Epithelial cell of esophagus (primary cell): ENCODE measurements around the gene TOP1.

ENCODE experiments used
- DNase-seq: peaks from one replicate; pipeline ENCODE4 v3.0.0; 2010; ENCODE audit warnings: low read depth
- H3K4me3 ChIP-seq: 2 replicates; pipeline ENCODE4 v1.5.1; 2011; ENCODE audit warnings: mild to moderate bottlenecking, low read length, control low read depth
- CTCF ChIP-seq: IDR thresholded peaks from 2 replicates; pipeline ENCODE4 v1.5.1; 2011; ENCODE audit warnings: low read depth, mild to moderate bottlenecking, low read length, control low read depth, inconsistent platforms; ENCODE audit not compliant: insufficient read depth; ENCODE audit errors: missing control alignments

Gene TOP1

GRCh38 chr20:41135888-41136679 is 107.5 kb downstream of the TOP1 start:
- TF ChIP-seq CTCF, result no peak
- no peak for DNase-seq
- H3K4me3 ChIP-seq, result peak overlapping the region; percentile 48

GRCh38 chr20:41136680-41137613 is 108.3 kb downstream of the TOP1 start, which contains the start of gene PLCG1:
Gene PLCG1 (plus strand): TSS chr20:41137543. CDS start chr20:41137642, 99 bp downstream.
- no peak for TF ChIP-seq CTCF
- peak; percentile 90 for DNase-seq
- H3K4me3 ChIP-seq, result peak within 1 kb of the TSS; percentile 65

- no peak for DNase-seq
- no peak for TF ChIP-seq CTCF
These were observed 109.2 kb downstream of the TOP1 start for GRCh38 chr20:41137614-41138474.

GRCh38 chr20:41138475-41139226 is 110.0 kb downstream of the TOP1 start:
- no peak for TF ChIP-seq CTCF
- peak overlapping the region; percentile 65 for H3K4me3 ChIP-seq
- DNase-seq, result no peak

More at GRCh38 chr20:41137614-41138474, 109.2 kb downstream of the TOP1 start:
- peak overlapping the region; percentile 65 for H3K4me3 ChIP-seq

GRCh38 chr20:41139227-41140093 is 110.8 kb downstream of the TOP1 start:
- no peak for TF ChIP-seq CTCF
- DNase-seq, result no peak
- H3K4me3 ChIP-seq, result peak overlapping the region; percentile 65
